A673 (cell line): Measurements from ENCODE around the gene HIRIP3.

Source experiments
- CTCF ChIP-seq: fragments of 300-800, 200-600 bp; sonication (generic); conservative IDR thresholded peaks from 2 replicates; pipeline ENCODE4 v1.5.1; 2017; ENCODE audit warnings: low read depth, mild to moderate bottlenecking, antibody characterized with exemption, low read length, moderate library complexity, mixed read lengths
- EZH2 ChIP-seq: fragments of 200-600 bp; sonication (generic); IDR thresholded peaks from 2 replicates; pipeline ENCODE4 v1.6.1; 2017; ENCODE audit warnings: borderline replicate concordance, low read depth, mild to moderate bottlenecking, mixed read lengths, antibody characterized with exemption, low read length; ENCODE audit not compliant: poor library complexity, severe bottlenecking

- TF ChIP-seq EZH2 (no peak), CTCF (no peak)
Measured at GRCh38 chr16:29973384-29974246, 21.8 kb downstream of the HIRIP3 start, which contains the start of gene TAOK2.
